Measurements from ENCODE around the gene EIF4E3.

DNA sequence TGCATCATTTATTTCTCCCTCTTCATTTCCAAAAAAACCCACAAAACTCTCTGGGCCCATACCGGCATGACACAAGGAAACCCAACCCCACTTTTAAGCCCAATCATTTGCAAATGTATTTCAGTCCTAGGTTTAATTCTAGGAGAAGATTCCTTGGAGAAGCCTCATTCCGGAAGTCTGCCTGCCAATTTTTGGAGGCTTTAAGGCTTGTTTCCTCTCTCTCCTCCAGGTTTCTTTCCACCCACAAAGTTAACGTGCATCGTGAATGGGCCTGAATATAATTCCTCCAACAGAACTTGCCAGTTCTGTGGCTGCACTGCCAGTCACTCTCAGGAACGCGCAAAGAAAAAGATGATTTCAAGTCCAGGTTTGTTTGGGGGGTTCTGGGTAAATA, 71.8 kb downstream of the EIF4E3 start:
- TF ChIP-seq CTCF (IDR thresholded peaks at IDR 0.05): no peak
- no peak for TF ChIP-seq POLR2AphosphoS5 (IDR thresholded peaks at IDR 0.05)
- no peak for TF ChIP-seq POLR2A (IDR thresholded peaks at IDR 0.05)
